Measurements from ENCODE around the gene TMEM235.

The TMEM235 gene

GRCh38 chr17:78253946-78254672 is 22.7 kb downstream of the TMEM235 start:
- DNase-seq (ENCODE audit: low read depth in 2 of 3, low spot score in 2 of 3) = peak; percentile 51 to 69 (median 55)

- DNase-seq (ENCODE audit: low read depth in 2 of 3, low spot score in 2 of 3) = no peak
Measured at GRCh38 chr17:78255029-78255656, 23.7 kb downstream of the TMEM235 start.

DNA sequence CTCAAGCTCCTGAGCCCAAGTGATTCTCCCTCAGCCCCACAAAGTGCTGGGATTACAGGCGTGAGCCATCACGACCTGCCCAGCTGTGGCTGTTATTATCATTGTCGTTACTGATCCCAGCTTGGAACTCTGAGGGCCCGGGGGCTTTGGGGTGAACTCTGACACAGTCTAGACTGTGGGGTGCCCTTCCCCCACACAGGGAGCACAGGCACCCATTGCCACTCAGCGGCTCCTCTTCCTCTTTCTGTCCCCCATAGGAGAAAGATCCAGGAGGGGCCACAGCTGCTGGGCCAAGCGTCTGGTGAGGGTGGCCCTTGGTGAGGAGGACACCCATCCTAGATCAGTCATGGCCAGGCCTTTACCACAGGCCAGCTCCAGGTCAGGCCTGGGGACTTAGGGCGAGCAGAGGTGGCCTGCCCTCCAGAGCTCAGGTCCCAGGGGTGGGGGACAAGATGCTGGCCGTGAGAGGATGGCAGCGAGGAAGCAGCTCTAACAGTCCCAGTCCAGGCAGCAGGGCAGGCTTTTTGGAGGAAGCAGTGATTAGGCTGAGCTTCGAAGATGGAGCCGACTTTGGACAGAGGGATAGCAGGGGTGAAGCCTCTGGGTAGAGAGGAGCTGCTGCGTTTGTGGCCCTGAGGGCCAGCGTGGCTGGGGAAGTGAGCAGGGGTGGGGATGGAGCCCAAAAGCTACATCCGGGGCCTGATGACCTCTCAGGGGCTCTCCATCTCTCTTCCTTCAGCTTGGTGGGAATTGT is 24.7 kb downstream of the TMEM235 start:
- DNase-seq (ENCODE audit: low read depth in 2 of 3, low spot score in 2 of 3) = no peak

DNA sequence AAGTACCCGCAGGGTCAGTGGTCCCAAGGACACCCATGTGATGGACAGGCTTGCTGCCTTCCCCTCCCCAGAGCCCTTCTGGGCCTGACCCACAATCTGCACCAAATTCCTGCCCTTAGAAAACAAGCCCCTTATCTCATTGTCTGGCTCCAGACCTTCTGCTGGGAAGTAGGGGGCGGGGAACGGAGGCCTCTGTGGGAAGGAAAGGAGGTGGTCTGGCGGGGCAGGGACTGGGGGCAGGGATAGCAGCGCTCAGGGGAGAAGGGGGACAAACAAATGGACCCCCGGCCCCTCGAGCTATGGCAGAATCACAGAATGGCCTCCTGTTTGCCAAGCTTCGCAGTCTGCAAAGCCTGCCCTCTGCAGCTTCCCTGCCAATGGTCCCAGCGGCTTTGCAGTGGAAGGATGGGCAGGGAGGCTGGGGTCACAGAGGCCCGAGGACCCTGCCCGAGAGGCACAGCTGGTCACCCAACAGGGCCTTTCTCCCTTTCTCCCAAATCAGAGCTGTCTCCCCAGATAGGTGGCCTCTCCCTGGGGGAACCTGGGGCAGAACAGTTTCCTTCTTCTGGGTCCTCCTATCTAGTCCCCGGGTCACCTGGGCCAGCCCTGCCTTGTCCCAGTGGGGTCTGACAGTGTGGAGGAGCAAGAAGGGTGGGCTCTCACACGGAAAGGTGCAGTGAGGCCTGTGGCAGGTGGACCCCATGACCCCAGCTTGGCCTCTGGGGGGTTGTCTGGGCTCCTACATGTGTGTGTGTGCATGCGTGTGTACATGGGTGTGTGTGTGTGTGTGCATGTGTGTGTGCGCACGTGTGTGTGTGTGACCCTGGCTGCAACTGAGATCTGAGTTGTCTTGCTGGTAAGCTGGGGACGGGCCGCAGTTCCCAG is 25.5 kb downstream of the TMEM235 start:
- DNase-seq (ENCODE audit: low read depth in 2 of 3, low spot score in 2 of 3) = no peak

GRCh38 chr17:78257810-78258322 is 26.4 kb downstream of the TMEM235 start:
- DNase-seq (ENCODE audit: low read depth in 2 of 3, low spot score in 2 of 3) = no peak

- DNase-seq (ENCODE audit: low read depth in 2 of 3, low spot score in 2 of 3) = peak in 2 of 3 experiments; percentile 23 to 52
Measured at GRCh38 chr17:78258323-78259191, 27.1 kb downstream of the TMEM235 start.

DNA sequence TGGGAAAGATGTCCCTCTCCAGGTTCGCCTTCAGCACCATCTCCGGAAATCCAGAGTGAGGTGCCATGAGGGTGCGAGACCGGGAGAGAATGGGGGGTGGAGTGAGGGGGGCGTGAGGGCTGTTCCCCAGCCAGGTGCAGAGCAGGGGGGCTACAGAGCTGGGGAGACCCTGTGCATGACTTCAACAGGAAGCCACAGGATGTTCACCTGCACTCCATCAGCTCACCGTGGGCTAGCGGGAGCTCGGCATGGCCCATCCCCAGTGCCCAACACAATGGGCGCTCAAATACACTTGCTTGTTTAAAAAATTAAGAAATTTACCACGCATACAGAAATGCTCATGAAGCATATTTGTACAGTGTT is 27.7 kb downstream of the TMEM235 start:
- no peak for DNase-seq (ENCODE audit: low read depth in 2 of 3, low spot score in 2 of 3)

GRCh38 chr17:78263063-78263735 is 31.8 kb downstream of the TMEM235 start:
- DNase-seq (ENCODE audit: low read depth in 2 of 3, low spot score in 2 of 3) = no peak

DNA sequence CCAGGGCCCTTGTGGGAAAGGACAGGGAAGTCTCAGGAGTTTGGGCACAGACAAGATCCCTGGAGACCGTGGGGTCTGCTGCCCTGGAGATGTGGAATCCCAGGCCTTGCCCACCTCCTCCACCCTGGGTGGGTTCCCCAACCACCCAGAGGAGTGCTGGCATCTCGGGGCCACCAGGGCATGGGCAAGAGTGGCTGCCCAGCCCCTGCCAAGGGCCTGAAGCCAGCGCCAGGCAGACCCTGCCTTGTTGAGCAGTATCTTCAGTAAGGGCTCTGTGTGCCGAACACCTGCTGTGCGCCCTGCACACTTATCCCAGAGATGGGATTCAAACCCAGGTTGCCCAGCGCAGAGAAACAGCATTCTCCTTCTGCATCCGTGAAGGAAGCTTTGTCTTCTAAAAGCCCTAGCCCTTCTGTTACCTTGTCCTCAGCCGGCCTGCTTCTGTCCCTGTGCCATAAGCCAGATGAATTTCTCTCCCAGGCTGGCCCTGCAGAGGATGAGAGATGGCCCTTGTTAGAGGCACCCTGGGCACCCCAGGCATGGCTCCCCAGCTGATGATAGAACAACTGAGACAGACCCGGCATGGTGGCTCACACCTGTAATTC is 32.4 kb downstream of the TMEM235 start:
- DNase-seq (ENCODE audit: low read depth in 2 of 3, low spot score in 2 of 3) = no peak

- no peak for DNase-seq (ENCODE audit: low read depth in 2 of 3, low spot score in 2 of 3)
Measured at GRCh38 chr17:78264590-78264989, 33.2 kb downstream of the TMEM235 start.

- DNase-seq (ENCODE audit: low read depth in 2 of 3, low spot score in 2 of 3) = no peak
Measured at GRCh38 chr17:78265121-78265520, 33.7 kb downstream of the TMEM235 start.

- DNase-seq (ENCODE audit: low read depth in 2 of 3, low spot score in 2 of 3) = no peak
Measured at GRCh38 chr17:78266231-78266631, 34.8 kb downstream of the TMEM235 start.

GRCh38 chr17:78266771-78267170 is 35.3 kb downstream of the TMEM235 start:
- no peak for DNase-seq (ENCODE audit: low read depth in 2 of 3, low spot score in 2 of 3)

DNA sequence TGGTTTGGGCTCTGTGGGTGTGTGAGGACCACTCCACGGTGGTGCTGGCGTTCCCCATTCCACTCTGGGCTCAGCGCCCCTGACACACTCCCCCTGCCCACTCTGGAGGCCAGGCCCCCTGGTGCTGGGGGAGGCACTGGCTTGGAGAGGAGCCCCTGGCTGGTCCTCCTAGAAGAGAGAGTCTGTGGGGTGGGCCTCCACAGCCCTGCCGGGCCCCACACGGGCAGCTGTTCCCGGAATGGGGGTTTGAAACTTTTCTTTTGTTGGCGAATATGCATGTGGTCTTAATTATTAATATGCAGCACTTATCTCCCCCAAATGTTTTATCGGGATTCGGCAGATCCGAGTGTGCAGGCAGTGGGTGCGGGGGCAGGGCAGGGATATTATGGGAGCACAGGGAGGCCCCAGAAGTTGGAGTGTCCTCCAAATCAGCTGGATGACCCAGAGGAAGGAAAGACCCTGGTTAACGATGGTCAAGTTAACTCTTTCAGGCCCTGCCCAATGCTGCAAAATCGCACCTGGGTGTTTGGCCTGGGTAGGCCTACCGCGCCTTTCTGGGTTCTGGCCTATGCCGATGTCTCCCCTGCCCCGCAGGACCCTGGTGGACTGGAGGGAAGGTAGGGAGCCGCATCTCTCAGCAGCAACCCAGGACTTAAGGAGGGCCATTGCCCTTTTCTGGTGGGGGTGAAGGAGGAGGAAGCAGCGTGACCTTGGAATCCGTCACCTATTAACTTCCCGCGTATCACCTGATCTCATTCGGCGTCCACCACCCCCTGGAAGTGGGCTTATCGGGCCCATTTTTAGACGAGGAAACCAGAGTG is 36.0 kb downstream of the TMEM235 start:
- no peak for DNase-seq (ENCODE audit: low read depth in 2 of 3, low spot score in 2 of 3)

- DNase-seq (ENCODE audit: low read depth in 2 of 3, low spot score in 2 of 3) = no peak
Measured at GRCh38 chr17:78268191-78268874, 36.9 kb downstream of the TMEM235 start.

GRCh38 chr17:78268951-78269905 is 37.8 kb downstream of the TMEM235 start:
- no peak for DNase-seq (ENCODE audit: low read depth in 2 of 3, low spot score in 2 of 3)

Data from activated CD8-positive, alpha-beta memory T cell treated with anti-CD3 and anti-CD28 coated beads for 48 hours (primary cell).